ENCODE results near the gene ITGA6.

- TF ChIP-seq, protein P1, sequence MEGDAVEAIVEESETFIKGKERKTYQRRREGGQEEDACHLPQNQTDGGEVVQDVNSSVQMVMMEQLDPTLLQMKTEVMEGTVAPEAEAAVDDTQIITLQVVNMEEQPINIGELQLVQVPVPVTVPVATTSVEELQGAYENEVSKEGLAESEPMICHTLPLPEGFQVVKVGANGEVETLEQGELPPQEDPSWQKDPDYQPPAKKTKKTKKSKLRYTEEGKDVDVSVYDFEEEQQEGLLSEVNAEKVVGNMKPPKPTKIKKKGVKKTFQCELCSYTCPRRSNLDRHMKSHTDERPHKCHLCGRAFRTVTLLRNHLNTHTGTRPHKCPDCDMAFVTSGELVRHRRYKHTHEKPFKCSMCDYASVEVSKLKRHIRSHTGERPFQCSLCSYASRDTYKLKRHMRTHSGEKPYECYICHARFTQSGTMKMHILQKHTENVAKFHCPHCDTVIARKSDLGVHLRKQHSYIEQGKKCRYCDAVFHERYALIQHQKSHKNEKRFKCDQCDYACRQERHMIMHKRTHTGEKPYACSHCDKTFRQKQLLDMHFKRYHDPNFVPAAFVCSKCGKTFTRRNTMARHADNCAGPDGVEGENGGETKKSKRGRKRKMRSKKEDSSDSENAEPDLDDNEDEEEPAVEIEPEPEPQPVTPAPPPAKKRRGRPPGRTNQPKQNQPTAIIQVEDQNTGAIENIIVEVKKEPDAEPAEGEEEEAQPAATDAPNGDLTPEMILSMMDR (conservative IDR thresholded peaks at IDR 0.05 in 1 of 2, IDR thresholded peaks at IDR 0.05 in 1 of 2; ENCODE audit: extremely low read depth in 1 of 2, insufficient read depth in 1 of 2, low read depth in 1 of 2, low read length in 2 of 2) = no peak
- TF ChIP-seq EZH2 (IDR thresholded peaks at IDR 0.05; ENCODE audit: borderline replicate concordance, low read length) = no peak
These were observed 21.7 kb upstream of the ITGA6 start for GRCh38 chr2:172405673-172406072.
